HepG2 (cell line): ENCODE results near the gene TSPAN8. TPM values are rescaled to one million over a fixed set of nuclear protein-coding genes. Genes with fewer than 3 reads are reported as not detected.
A peak's percentile ranks its signal among the peaks of the same experiment; 100 is the strongest.

Experiments used
- ATF5 ChIP-seq: sonication (generic); formaldehyde crosslinking; IDR thresholded peaks from 2 replicates; pipeline ENCODE4 v1.4.0; 2020; ENCODE audit warnings: mild to moderate bottlenecking, low read depth, missing genetic modification reagents
- ATRX ChIP-seq: sonication (generic); formaldehyde crosslinking; IDR thresholded peaks from 2 replicates; pipeline ENCODE4 v1.4.0; 2020; ENCODE audit warnings: missing genetic modification reagents, borderline replicate concordance
- CSRNP2 ChIP-seq: sonication (generic); formaldehyde crosslinking; conservative IDR thresholded peaks from 2 replicates; pipeline ENCODE4 v1.8.0; 2022; ENCODE audit warnings: low read depth, missing genetic modification reagents
- FOXK1 ChIP-seq: sonication (generic); formaldehyde crosslinking; IDR thresholded peaks from 2 replicates; pipeline ENCODE4 v1.4.0; 2020; ENCODE audit warnings: low read depth, missing genetic modification reagents, borderline replicate concordance
- HDAC2 ChIP-seq: sonication (generic); formaldehyde crosslinking; IDR thresholded peaks from 2 replicates; pipeline ENCODE4 v1.4.0; 2020; ENCODE audit warnings: missing genetic modification reagents
- HMGXB3 ChIP-seq: sonication (generic); formaldehyde crosslinking; IDR thresholded peaks from 2 replicates; pipeline ENCODE4 v1.4.0; 2020; ENCODE audit warnings: missing genetic modification reagents, borderline replicate concordance
- MEF2D ChIP-seq: sonication (generic); formaldehyde crosslinking; IDR thresholded peaks from 2 replicates; pipeline ENCODE4 v1.5.1; 2020; ENCODE audit warnings: mild to moderate bottlenecking, missing genetic modification reagents
- MEIS1 ChIP-seq: sonication (generic); formaldehyde crosslinking; IDR thresholded peaks from 2 replicates; pipeline ENCODE4 v1.9.0; 2021; ENCODE audit warnings: mild to moderate bottlenecking, missing genetic modification reagents, moderate library complexity, borderline replicate concordance
- MTA3 ChIP-seq: sonication (generic); formaldehyde crosslinking; IDR thresholded peaks from 2 replicates; pipeline ENCODE4 v1.4.0; 2020; ENCODE audit warnings: missing genetic modification reagents
- SUZ12 ChIP-seq: fragments of 150-350 bp; IDR thresholded peaks from 2 replicates; pipeline ENCODE4 v1.6.1; 2014; ENCODE audit warnings: low read depth, low read length
- TAF15 ChIP-seq: fragments of 200-400 bp; formaldehyde crosslinking; IDR thresholded peaks from one replicate; pipeline ENCODE4 v1.6.1; 2018; ENCODE audit warnings: mild to moderate bottlenecking, low read depth, low read length; ENCODE audit not compliant: poor library complexity, severe bottlenecking
- XBP1 ChIP-seq: sonication (generic); formaldehyde crosslinking; IDR thresholded peaks from 2 replicates; pipeline ENCODE4 v1.5.0; 2020; ENCODE audit warnings: missing genetic modification reagents
- ZBTB38 ChIP-seq: sonication (generic); formaldehyde crosslinking; IDR thresholded peaks from 2 replicates; pipeline ENCODE4 v1.5.1; 2020; ENCODE audit warnings: mild to moderate bottlenecking, missing genetic modification reagents
- ZNF138 ChIP-seq: sonication (generic); formaldehyde crosslinking; IDR thresholded peaks from 2 replicates; pipeline ENCODE4 v1.5.0; 2020; ENCODE audit warnings: mild to moderate bottlenecking, low read depth, missing genetic modification reagents
- ZNF382 ChIP-seq: sonication (generic); formaldehyde crosslinking; IDR thresholded peaks from 2 replicates; pipeline ENCODE4 v1.5.0; 2020; ENCODE audit warnings: missing genetic modification reagents, mild to moderate bottlenecking, borderline replicate concordance
- ZNF644 ChIP-seq: IDR thresholded peaks from 2 replicates; pipeline ENCODE4 v1.6.1; 2016; ENCODE audit warnings: low read depth
- ZNF784 ChIP-seq: sonication (generic); formaldehyde crosslinking; IDR thresholded peaks from 2 replicates; pipeline ENCODE4 v1.5.1; 2020; ENCODE audit warnings: missing genetic modification reagents, mild to moderate bottlenecking, borderline replicate concordance
- polyA plus RNA-seq, 8 experiments: library from polyadenylated mRNA; depleted of rRNA in 3 of 8; stranded (reverse) in 7 of 8; unstranded in 1 of 8; fragments of >200 nt; fragmentation: Illumina TruSeq in 4 of 8; extraction: Trizol in 4 of 8; gene quantifications; 2 replicates each; pipeline versions ENCODE4 v1.2.1 to v1.2.3, GENCODE V29; 2011 to 2016; ENCODE audit warnings: low read depth in 4 of 8, missing spikeins in 1 of 8, mixed read lengths in 1 of 8; ENCODE audit not compliant: insufficient read depth in 1 of 8
- total RNA-seq, 5 experiments: library from RNA; depleted of rRNA; stranded (reverse); fragments of >200 nt; fragmentation: Illumina TruSeq; extraction: Trizol; gene quantifications; 2 replicates each; pipeline ENCODE4 v1.2.3, GENCODE V29; 2016; ENCODE audit warnings: low read depth in 1 of 5
- TF ChIP-seq, protein P1 (sequence below): sonication (generic); formaldehyde crosslinking; IDR thresholded peaks from 2 replicates; pipeline ENCODE4 v1.4.0; 2020; ENCODE audit warnings: mild to moderate bottlenecking, missing genetic modification reagents
- TF ChIP-seq, protein P2 (sequence below): sonication (generic); formaldehyde crosslinking; IDR thresholded peaks from 2 replicates; pipeline ENCODE4 v1.4.0; 2020; ENCODE audit warnings: missing genetic modification reagents, mild to moderate bottlenecking, borderline replicate concordance

Gene TSPAN8
- total and polyA plus RNA-seq, 2 of the 13 experiments (the other 11 are each of a cell fraction or from before 2014, with no cell fraction given), result 3.4 to 3.9 TPM

DNA sequence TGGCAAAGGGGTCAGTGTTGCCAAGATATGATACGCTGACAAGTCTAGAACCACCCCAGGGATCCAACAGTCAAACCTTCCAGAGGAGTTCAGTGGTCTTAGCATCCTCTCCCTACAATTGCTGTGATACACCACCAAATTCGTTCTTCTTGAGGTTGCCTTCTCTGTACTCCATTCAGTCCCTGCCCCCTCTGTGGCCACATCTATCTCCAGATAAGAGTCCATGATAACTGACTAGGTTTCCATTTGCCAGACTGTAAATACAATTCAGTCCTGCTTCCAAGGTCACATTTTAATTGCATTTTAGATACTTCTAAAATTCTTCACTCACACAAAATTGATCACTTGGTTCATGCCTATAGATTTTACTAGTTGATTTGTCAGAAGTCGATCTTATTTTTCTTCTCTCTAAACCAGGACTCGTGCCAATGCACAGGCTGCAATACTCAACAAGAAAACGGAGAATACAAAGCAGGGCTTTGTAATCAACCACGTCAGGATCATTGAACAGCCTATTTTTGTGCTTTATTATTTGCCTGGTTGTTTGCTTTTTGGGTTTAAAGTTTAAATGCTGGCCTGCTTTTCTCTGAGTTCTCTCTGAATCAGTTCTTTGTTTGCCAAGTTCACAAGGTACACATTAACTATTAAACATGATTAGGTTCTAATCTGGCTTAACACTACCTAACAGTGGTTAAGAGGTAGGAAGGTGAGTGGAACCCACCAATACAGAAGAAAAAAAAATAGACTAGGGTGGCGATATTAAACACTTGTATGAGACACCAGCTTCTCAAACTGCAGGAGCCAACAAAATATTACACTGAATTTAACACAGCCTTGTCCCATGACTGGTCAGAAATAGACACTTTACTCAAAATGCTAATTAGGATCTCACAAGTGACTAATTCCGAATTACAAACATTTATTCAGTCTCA is 5.3 kb upstream of the TSPAN8 start (continued):
- TF ChIP-seq TAF15 (no peak), ZNF784 (CRISPR knock-in tag) (no peak), HMGXB3 (CRISPR knock-in tag) (no peak), CSRNP2 (CRISPR knock-in tag) (no peak), HDAC2 (CRISPR knock-in tag) (peak; percentile 62), SUZ12 (no peak), ZNF644 (CRISPR knock-in tag) (peak; percentile 48; the same call in 1 of the 2 replicates), ATF5 (CRISPR knock-in tag) (no peak), ZNF138 (CRISPR knock-in tag) (no peak), FOXK1 (CRISPR knock-in tag) (peak; percentile 63; the same call in 1 of the 2 replicates), ZNF382 (CRISPR knock-in tag) (no peak), XBP1 (CRISPR knock-in tag) (no peak), MEF2D (CRISPR knock-in tag) (peak; percentile 99), ZBTB38 (CRISPR knock-in tag) (no peak), MEIS1 (no peak), ATRX (CRISPR knock-in tag) (no peak), MTA3 (no peak)
- TF ChIP-seq, protein P1, sequence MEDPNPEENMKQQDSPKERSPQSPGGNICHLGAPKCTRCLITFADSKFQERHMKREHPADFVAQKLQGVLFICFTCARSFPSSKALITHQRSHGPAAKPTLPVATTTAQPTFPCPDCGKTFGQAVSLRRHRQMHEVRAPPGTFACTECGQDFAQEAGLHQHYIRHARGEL (CRISPR knock-in tag), result no peak
- TF ChIP-seq, protein P2, sequence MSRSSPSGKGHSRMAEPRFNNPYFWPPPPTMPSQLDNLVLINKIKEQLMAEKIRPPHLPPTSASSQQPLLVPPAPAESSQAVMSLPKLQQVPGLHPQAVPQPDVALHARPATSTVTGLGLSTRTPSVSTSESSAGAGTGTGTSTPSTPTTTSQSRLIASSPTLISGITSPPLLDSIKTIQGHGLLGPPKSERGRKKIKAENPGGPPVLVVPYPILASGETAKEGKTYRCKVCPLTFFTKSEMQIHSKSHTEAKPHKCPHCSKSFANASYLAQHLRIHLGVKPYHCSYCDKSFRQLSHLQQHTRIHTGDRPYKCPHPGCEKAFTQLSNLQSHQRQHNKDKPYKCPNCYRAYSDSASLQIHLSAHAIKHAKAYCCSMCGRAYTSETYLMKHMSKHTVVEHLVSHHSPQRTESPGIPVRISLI (CRISPR knock-in tag), result peak; percentile 90
